SK-N-SH (cell line): ENCODE results near the gene CHST9.
A peak's percentile ranks its signal among the peaks of the same experiment; 100 is the strongest.

Experiments used
- CTCF ChIP-seq: fragments of 200-600 bp; sonication (generic); IDR thresholded peaks from 2 replicates; pipeline ENCODE4 v1.6.1; 2017; ENCODE audit warnings: antibody characterized with exemption, mild to moderate bottlenecking, moderate library complexity
- EP300 ChIP-seq, 2 experiments: IDR thresholded peaks; 2 replicates each; pipeline versions ENCODE4 v1.4.0 to v1.6.1; 2012; ENCODE audit warnings: borderline replicate concordance in 1 of 2, low read depth in 1 of 2, low read length in 1 of 2
- JUND ChIP-seq: IDR thresholded peaks from 2 replicates; pipeline ENCODE4 v1.4.0; 2012
- POLR2AphosphoS5 ChIP-seq: IDR thresholded peaks from 2 replicates; pipeline ENCODE4 v1.6.1; 2012; ENCODE audit warnings: low read depth, low read length
- RCOR1 ChIP-seq: fragments of 150-350 bp; IDR thresholded peaks from 2 replicates; pipeline ENCODE4 v1.6.1; 2017; ENCODE audit warnings: antibody characterized with exemption, low read length
- TAF1 ChIP-seq: IDR thresholded peaks from 2 replicates; pipeline ENCODE4 v1.6.1; 2012; ENCODE audit warnings: low read depth, mild to moderate bottlenecking, low read length, moderate library complexity, borderline replicate concordance
- TEAD4 ChIP-seq: IDR thresholded peaks from 2 replicates; pipeline ENCODE4 v1.4.0; 2012; ENCODE audit warnings: mild to moderate bottlenecking, borderline replicate concordance; ENCODE audit not compliant: insufficient read depth

GRCh38 chr18:27017901-27018500, 167.1 kb downstream of the CHST9 start:
- TF ChIP-seq TAF1 (no peak), CTCF (peak; percentile 68), TEAD4 (no peak), JUND (no peak), RCOR1 (no peak), POLR2AphosphoS5 (no peak), EP300 (IDR thresholded peaks at IDR 0.05; ENCODE audit: borderline replicate concordance in 1 of 2, low read depth in 1 of 2, low read length in 1 of 2) (no peak)
